Smooth muscle cell (in vitro differentiated cells): ENCODE data around the gene TBC1D2. TPM values are rescaled to one million over a fixed set of nuclear protein-coding genes. Genes with fewer than 3 reads are reported as not detected.
A peak's percentile ranks its signal among the peaks of the same experiment; 100 is the strongest.

Source experiments
- DNase-seq: peaks from one replicate; lab custom pipeline; 2025; ENCODE audit not compliant: unreplicated experiment; lab: John Stamatoyannopoulos, UW
- H2AFZ ChIP-seq: fragments of 200-600 bp; sonication (generic); 2 replicates; pipeline ENCODE4 v1.6.0; 2016; ENCODE audit warnings: antibody characterized with exemption, low read depth, mild to moderate bottlenecking
- H3F3A ChIP-seq: fragments of 200-600 bp; sonication (generic); 2 replicates; pipeline ENCODE4 v1.6.0; 2017; ENCODE audit warnings: antibody characterized with exemption, low read depth
- H3K27ac ChIP-seq: fragments of 200-600 bp; sonication (generic); 2 replicates; pipeline ENCODE4 v1.5.1; 2016; ENCODE audit warnings: low read depth, mild to moderate bottlenecking
- H3K27me3 ChIP-seq: fragments of 200-600 bp; sonication (generic); 2 replicates; pipeline ENCODE4 v1.6.1; 2016; ENCODE audit warnings: low read depth, mild to moderate bottlenecking
- H3K36me3 ChIP-seq: fragments of 200-600 bp; sonication (generic); 2 replicates; pipeline ENCODE4 v1.5.1; 2016; ENCODE audit warnings: low read depth
- H3K4me1 ChIP-seq: fragments of 200-600 bp; sonication (generic); 2 replicates; pipeline ENCODE4 v1.5.1; 2016; ENCODE audit warnings: low read depth
- H3K4me2 ChIP-seq: fragments of 200-600 bp; sonication (generic); 2 replicates; pipeline ENCODE4 v1.6.0; 2016; ENCODE audit warnings: mild to moderate bottlenecking
- H3K4me3 ChIP-seq: fragments of 200-600 bp; sonication (generic); 2 replicates; pipeline ENCODE4 v1.5.1; 2016; ENCODE audit warnings: mild to moderate bottlenecking
- H3K79me2 ChIP-seq: fragments of 200-600 bp; sonication (generic); 2 replicates; pipeline ENCODE4 v1.6.0; 2016; ENCODE audit warnings: low read depth, mild to moderate bottlenecking
- H3K9ac ChIP-seq: fragments of 200-600 bp; sonication (generic); 2 replicates; pipeline ENCODE4 v1.6.0; 2016; ENCODE audit warnings: low read depth
- H3K9me3 ChIP-seq: fragments of 200-600 bp; sonication (generic); replicated peaks from 2 replicates; pipeline ENCODE4 v1.5.1; 2016; ENCODE audit warnings: low read depth
- H4K20me1 ChIP-seq: fragments of 200-600 bp; sonication (generic); 2 replicates; pipeline ENCODE4 v1.6.0; 2016; ENCODE audit warnings: low read depth
- WGBS: methylation state at CpG from one replicate; pipeline ENCODE4 v1.1.7; 2016; ENCODE audit warnings: low lambda C conversion rate; 5-methylcytosine and 5-hydroxymethylcytosine counted together
- polyA plus RNA-seq: library from polyadenylated mRNA; unstranded; fragments of >200 nt; fragmentation: Nextera tagmentation; extraction: Ambion mirVana; gene quantifications from 2 replicates; pipeline ENCODE4 v1.2.1, GENCODE V29; 2016
- total RNA-seq: library from RNA; depleted of rRNA; stranded (reverse); fragments of >200 nt; gene quantifications from 2 replicates; pipeline ENCODE4 v1.2.3, GENCODE V29; 2014
- TF ChIP-seq, protein P1 (sequence below): fragments of 200-600 bp; sonication (generic); IDR thresholded peaks from 2 replicates; pipeline ENCODE4 v1.5.1; 2017; ENCODE audit warnings: borderline replicate concordance, mild to moderate bottlenecking, antibody characterized with exemption; ENCODE audit not compliant: insufficient read depth, poor library complexity, severe bottlenecking

Gene TBC1D2
- total and polyA plus RNA-seq, 2 experiments from 2014 or later: 7.7 to 8.6 TPM

DNA sequence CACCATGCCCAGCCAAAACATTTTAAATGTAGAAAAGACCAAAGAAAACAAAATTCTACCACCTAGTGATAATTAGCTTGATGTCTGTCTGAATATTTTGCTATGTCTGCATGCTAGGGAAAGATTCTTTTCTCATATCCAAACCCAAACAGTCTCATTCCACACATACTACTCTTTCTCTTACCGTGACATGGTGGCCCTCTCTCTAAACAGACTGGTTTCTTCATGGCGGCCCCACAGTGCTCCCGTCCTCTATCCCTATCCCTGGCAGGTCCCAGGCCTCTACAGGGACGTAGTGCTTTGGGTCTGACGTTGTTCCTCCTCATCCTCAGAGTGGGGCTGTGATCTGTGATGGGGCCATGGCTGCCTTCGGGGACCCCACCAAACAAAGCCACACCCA, 71.1 kb downstream of the TBC1D2 start:
- Histone ChIP-seq H3F3A (no peaks in the 10 kb centered on the region), H2AFZ (no peak overlapping the region), H3K4me1 (peaks cover 7% of the 10 kb centered on the region), H3K4me2 (no peak overlapping the region), H3K9me3 (no peaks in the 10 kb centered on the region), H3K27ac (no peak overlapping the region), H3K27me3 (no peaks in the 10 kb centered on the region), H3K9ac (no peak overlapping the region), H3K36me3 (no peaks in the 10 kb centered on the region), H3K79me2 (peaks cover 9% of the 10 kb centered on the region), H3K4me3 (no peak overlapping the region), H4K20me1 (no peaks in the 10 kb centered on the region)
- 86% methylated on average over 6 of the region's 6 CpGs for WGBS
- TF ChIP-seq, protein P1, sequence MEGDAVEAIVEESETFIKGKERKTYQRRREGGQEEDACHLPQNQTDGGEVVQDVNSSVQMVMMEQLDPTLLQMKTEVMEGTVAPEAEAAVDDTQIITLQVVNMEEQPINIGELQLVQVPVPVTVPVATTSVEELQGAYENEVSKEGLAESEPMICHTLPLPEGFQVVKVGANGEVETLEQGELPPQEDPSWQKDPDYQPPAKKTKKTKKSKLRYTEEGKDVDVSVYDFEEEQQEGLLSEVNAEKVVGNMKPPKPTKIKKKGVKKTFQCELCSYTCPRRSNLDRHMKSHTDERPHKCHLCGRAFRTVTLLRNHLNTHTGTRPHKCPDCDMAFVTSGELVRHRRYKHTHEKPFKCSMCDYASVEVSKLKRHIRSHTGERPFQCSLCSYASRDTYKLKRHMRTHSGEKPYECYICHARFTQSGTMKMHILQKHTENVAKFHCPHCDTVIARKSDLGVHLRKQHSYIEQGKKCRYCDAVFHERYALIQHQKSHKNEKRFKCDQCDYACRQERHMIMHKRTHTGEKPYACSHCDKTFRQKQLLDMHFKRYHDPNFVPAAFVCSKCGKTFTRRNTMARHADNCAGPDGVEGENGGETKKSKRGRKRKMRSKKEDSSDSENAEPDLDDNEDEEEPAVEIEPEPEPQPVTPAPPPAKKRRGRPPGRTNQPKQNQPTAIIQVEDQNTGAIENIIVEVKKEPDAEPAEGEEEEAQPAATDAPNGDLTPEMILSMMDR: no peak
- no peak for DNase-seq

DNA sequence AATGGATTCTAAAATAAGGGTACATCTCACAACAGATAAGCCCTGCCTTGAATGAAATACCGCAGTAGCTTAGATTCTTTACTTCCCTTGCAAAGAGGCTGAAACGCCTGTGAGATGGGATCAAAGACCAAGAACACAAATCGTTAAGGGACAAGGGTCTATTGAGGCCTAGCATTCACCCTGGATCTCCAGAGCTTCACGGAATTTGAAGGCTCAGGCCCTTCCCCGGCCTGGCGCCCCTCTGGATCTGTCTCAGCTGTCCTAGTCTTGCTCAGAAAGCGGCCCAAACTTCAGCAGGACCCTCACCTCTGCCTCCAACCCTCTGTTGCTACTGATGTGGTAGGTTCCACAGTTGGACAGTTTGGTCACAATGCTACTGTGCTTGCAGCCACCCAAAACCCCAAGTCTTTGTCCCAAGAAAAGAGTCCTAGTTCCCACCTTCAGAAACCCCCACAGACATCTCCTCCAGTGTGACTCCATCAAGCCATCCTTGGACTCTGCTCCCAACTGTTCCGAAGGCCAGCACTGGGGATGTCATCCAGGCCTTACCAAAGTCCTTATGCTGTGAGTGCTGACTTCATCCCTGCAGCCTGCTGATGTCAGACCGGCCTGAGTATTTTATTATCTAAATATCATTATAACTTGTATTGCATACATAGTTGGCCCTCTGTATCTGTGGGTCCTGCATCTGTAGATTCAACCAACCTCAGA, 72.4 kb downstream of the TBC1D2 start:
- DNase-seq: no peak
- TF ChIP-seq, protein P1: no peak

GRCh38 chr9:98182069-98182820, 73.2 kb downstream of the TBC1D2 start:
- Histone ChIP-seq H3K36me3 (no peaks in the 10 kb centered on the region), H3F3A (no peaks in the 10 kb centered on the region), H3K27ac (peak overlapping the region; percentile 11), H2AFZ (peak overlapping the region; percentile 10), H3K9ac (no peak overlapping the region), H3K4me1 (peaks cover 7% of the 10 kb centered on the region), H4K20me1 (no peaks in the 10 kb centered on the region), H3K4me2 (peak overlapping the region; percentile 41), H3K79me2 (peaks cover 5% of the 10 kb centered on the region), H3K27me3 (no peaks in the 10 kb centered on the region), H3K4me3 (no peak overlapping the region), H3K9me3 (no peaks in the 10 kb centered on the region)
- DNase-seq: no peak
- TF ChIP-seq, protein P1: no peak
- 54% methylated on average over 9 of the region's 9 CpGs for WGBS

More for the DNA sequence above, 72.4 kb downstream of the TBC1D2 start:
- Histone ChIP-seq H3K27ac (no peak overlapping the region), H3F3A (no peaks in the 10 kb centered on the region), H3K9ac (no peak overlapping the region), H3K36me3 (no peaks in the 10 kb centered on the region), H3K4me2 (no peak overlapping the region), H2AFZ (no peak overlapping the region), H3K4me3 (no peak overlapping the region), H4K20me1 (no peaks in the 10 kb centered on the region), H3K27me3 (no peaks in the 10 kb centered on the region), H3K9me3 (no peaks in the 10 kb centered on the region), H3K4me1 (peaks cover 7% of the 10 kb centered on the region), H3K79me2 (peaks cover 9% of the 10 kb centered on the region)
- WGBS: 80% methylated on average over 9 of the region's 9 CpGs
